Measurements from ENCODE around the gene DNAI2.

GRCh38 chr17:74282587-74283370, 8.7 kb downstream of the DNAI2 start:
- no peak for TF ChIP-seq SIN3A (IDR thresholded peaks at IDR 0.05; ENCODE audit: borderline replicate concordance, insufficient read depth, low read length)
- TF ChIP-seq REST (IDR thresholded peaks at IDR 0.05; ENCODE audit: insufficient read depth in 1 of 2, low read depth in 2 of 2, low read length in 2 of 2), result no peak
- no peak for TF ChIP-seq FOXP2 (optimal IDR thresholded peaks at IDR 0.05; ENCODE audit: borderline replicate concordance, extremely low read depth, extremely low read length, insufficient read depth)
- no peak for TF ChIP-seq POLR2AphosphoS5 (IDR thresholded peaks at IDR 0.05; ENCODE audit: low read depth, low read length)
- no peak for TF ChIP-seq TAF1 (IDR thresholded peaks at IDR 0.05; ENCODE audit: borderline replicate concordance, insufficient read depth, low read length)

All from PFSK-1 (cell line).